Endothelial cell of umbilical vein (primary cell): ENCODE measurements around the gene SAP30L.

Source experiments
- EZH2 ChIP-seq: IDR thresholded peaks from 2 replicates; pipeline ENCODE4 v1.6.1; 2012; ENCODE audit warnings: borderline replicate concordance, low read depth, mild to moderate bottlenecking, moderate library complexity, low read length, inconsistent platforms; ENCODE audit not compliant: severe bottlenecking
- GATA2 ChIP-seq: IDR thresholded peaks from 2 replicates; pipeline ENCODE4 v1.7.0; 2011; ENCODE audit warnings: low read depth, mild to moderate bottlenecking, moderate library complexity, mixed read lengths, low read length; ENCODE audit not compliant: insufficient read length, insufficient read depth
- JUN ChIP-seq: IDR thresholded peaks from 2 replicates; pipeline ENCODE4 v1.6.1; 2011; ENCODE audit warnings: borderline replicate concordance, low read depth; ENCODE audit not compliant: insufficient read length, insufficient read depth
- MYC ChIP-seq: IDR thresholded peaks from one replicate; pipeline ENCODE4 v1.6.1; 2011; ENCODE audit warnings: mild to moderate bottlenecking, low read depth, low read length
- POLR2A ChIP-seq: IDR thresholded peaks from 2 replicates; pipeline ENCODE4 v1.6.1; 2012; ENCODE audit warnings: low read depth, mild to moderate bottlenecking, control low read depth, low read length
- POLR2AphosphoS5 ChIP-seq: IDR thresholded peaks from 2 replicates; pipeline ENCODE4 v1.6.1; 2012; ENCODE audit warnings: low read depth, mild to moderate bottlenecking, control low read depth, low read length, moderate library complexity; ENCODE audit not compliant: insufficient read depth
- TF ChIP-seq, protein P1 (sequence below), 2 donors: IDR thresholded peaks; 1 replicate in 1 of 2; 2 replicates in 1 of 2; pipeline ENCODE4 v1.5.1; 2011; ENCODE audit warnings: low read length in 2 of 2, mild to moderate bottlenecking in 2 of 2, moderate library complexity in 2 of 2, control low read depth in 1 of 2, inconsistent platforms in 1 of 2, low read depth in 1 of 2; ENCODE audit not compliant: insufficient read depth in 1 of 2; ENCODE audit errors: extremely low read depth in 1 of 2
- TF ChIP-seq, protein P2 (sequence below): IDR thresholded peaks from 2 replicates; pipeline ENCODE4 v1.6.1; 2011; ENCODE audit not compliant: insufficient read depth, insufficient read length

DNA sequence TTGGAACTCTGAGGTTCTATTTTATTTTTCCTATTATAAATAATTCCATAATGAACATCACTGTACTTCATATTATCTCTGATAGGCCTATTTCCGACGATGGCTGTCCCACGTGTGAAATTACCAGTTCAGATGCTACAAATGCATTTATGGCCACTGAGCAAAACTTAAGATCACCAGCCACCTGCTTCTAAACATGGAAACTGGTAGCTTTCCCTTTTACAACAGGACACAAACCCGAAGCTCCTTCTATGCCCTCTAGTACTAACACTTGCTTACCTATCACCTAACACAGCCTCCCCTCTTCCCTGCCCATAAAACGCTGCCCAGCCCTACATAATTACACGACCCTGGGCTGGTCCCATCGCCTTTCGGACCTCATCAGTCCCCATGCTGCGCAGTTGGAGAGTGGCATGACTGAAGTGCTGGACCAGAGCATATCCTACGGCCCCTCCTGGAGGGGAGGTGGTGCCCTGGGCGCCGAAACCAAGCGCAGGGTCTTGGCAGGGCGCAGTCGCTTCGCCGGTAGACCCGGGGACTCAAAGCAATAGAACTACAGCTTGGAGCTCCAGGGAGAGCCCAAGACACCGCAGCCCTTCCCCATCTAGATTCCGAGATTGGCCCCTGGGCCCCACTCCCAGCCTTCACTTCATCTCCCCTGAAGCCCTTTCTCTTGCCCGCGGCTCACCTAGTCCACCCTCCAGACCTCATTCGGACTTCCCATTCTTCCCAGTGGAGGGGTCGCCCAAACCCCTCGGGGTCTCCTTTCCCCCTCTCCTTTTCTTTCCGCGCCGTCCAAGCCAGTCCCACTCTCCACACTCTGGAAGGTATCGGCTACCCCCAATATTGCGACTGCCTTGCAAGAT is 1.0 kb upstream of the SAP30L start:
- TF ChIP-seq EZH2 (no peak), POLR2A (no peak), POLR2AphosphoS5 (no peak), JUN (no peak), MYC (no peak), GATA2 (no peak)
- TF ChIP-seq, protein P1, sequence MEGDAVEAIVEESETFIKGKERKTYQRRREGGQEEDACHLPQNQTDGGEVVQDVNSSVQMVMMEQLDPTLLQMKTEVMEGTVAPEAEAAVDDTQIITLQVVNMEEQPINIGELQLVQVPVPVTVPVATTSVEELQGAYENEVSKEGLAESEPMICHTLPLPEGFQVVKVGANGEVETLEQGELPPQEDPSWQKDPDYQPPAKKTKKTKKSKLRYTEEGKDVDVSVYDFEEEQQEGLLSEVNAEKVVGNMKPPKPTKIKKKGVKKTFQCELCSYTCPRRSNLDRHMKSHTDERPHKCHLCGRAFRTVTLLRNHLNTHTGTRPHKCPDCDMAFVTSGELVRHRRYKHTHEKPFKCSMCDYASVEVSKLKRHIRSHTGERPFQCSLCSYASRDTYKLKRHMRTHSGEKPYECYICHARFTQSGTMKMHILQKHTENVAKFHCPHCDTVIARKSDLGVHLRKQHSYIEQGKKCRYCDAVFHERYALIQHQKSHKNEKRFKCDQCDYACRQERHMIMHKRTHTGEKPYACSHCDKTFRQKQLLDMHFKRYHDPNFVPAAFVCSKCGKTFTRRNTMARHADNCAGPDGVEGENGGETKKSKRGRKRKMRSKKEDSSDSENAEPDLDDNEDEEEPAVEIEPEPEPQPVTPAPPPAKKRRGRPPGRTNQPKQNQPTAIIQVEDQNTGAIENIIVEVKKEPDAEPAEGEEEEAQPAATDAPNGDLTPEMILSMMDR (IDR thresholded peaks at IDR 0.05; ENCODE audit: extremely low read depth in 1 of 2, insufficient read depth in 1 of 2, low read depth in 1 of 2, low read length in 2 of 2), result no peak
- TF ChIP-seq, protein P2, sequence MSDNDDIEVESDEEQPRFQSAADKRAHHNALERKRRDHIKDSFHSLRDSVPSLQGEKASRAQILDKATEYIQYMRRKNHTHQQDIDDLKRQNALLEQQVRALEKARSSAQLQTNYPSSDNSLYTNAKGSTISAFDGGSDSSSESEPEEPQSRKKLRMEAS, result no peak
